HFFc6 (cell line): ENCODE data around the gene CFAP57. TPM values are rescaled to one million over a fixed set of nuclear protein-coding genes. Genes with fewer than 3 reads are reported as not detected.

Experiments used
- DNase-seq: peaks from one replicate; pipeline ENCODE4 v3.0.0-alpha.2; 2018
- H3K27ac Mint-ChIP-seq: 2 replicates; pipeline ENCODE4 v1.8.0; 2020; ENCODE audit warnings: mild to moderate bottlenecking, mixed read lengths
- H3K27me3 Mint-ChIP-seq: 2 replicates; pipeline ENCODE4 v1.8.0; 2021; ENCODE audit warnings: mild to moderate bottlenecking, moderate library complexity, mixed read lengths; ENCODE audit not compliant: insufficient read depth
- H3K36me3 Mint-ChIP-seq: 2 replicates; pipeline ENCODE4 v1.8.0; 2021; ENCODE audit warnings: low read depth, mixed read lengths
- H3K4me1 Mint-ChIP-seq: 2 replicates; pipeline ENCODE4 v1.8.0; 2020; ENCODE audit warnings: low read depth, mixed read lengths
- H3K4me3 Mint-ChIP-seq: 2 replicates; pipeline ENCODE4 v1.8.0; 2020; ENCODE audit warnings: mild to moderate bottlenecking, moderate library complexity, mixed read lengths
- H3K9me3 Mint-ChIP-seq: 2 replicates; pipeline ENCODE4 v1.8.0; 2020; ENCODE audit warnings: mild to moderate bottlenecking, mixed read lengths
- CTCF ChIP-seq: fragments of 200-600 bp; sonication (generic); IDR thresholded peaks from 2 replicates; pipeline ENCODE4 v1.5.0; 2021; ENCODE audit warnings: antibody characterized with exemption, mild to moderate bottlenecking
- total RNA-seq, 6 experiments: library from RNA; stranded (reverse); fragmentation: NEBNext Ultra II Directional; extraction: Animal tissue kit (Norgen Biotek cat#: 25700); gene quantifications; 2 replicates in 1 of 6; 3 replicates in 5 of 6; pipeline ENCODE4 v1.2.3, GENCODE V29; 2021

CFAP57 gene
- total RNA-seq, 6 experiments from 2014 or later: 0.14 to 0.75 (median 0.19) TPM

GRCh38 chr1:43172527-43172972 lies 420 bp downstream of the CFAP57 start:
- H3K9me3 Mint-ChIP-seq: no peaks in the 10 kb centered on the region; the same call in 1 of the 2 replicates

GRCh38 chr1:43174873-43175272 lies 2.7 kb downstream of the CFAP57 start:
- no peaks in the 10 kb centered on the region; the same call in 1 of the 2 replicates for H3K9me3 Mint-ChIP-seq
- no peak overlapping the region for H3K27ac Mint-ChIP-seq
- no peak for TF ChIP-seq CTCF
- no peak overlapping the region for H3K4me3 Mint-ChIP-seq
- H3K27me3 Mint-ChIP-seq: peaks cover 9% of the 10 kb centered on the region
- H3K36me3 Mint-ChIP-seq: peaks cover 23% of the 10 kb centered on the region
- peaks cover 27% of the 10 kb centered on the region for H3K4me1 Mint-ChIP-seq
- DNase-seq: no peak

More at GRCh38 chr1:43172527-43172972, 420 bp downstream of the CFAP57 start:
- peaks cover 31% of the 10 kb centered on the region for H3K4me1 Mint-ChIP-seq
- H3K36me3 Mint-ChIP-seq: peaks cover 46% of the 10 kb centered on the region
- peak overlapping the region; percentile 94 for H3K27ac Mint-ChIP-seq
- peak overlapping the region; percentile 94 for H3K4me3 Mint-ChIP-seq
- peaks cover 9% of the 10 kb centered on the region for H3K27me3 Mint-ChIP-seq
- no peak for TF ChIP-seq CTCF
- DNase-seq: peak; percentile 74

GRCh38 chr1:43177691-43178090 lies 5.6 kb downstream of the CFAP57 start:
- H3K9me3 Mint-ChIP-seq: no peaks in the 10 kb centered on the region
- H3K27ac Mint-ChIP-seq: no peak overlapping the region
- no peak for TF ChIP-seq CTCF
- H3K4me1 Mint-ChIP-seq: peaks cover 6% of the 10 kb centered on the region
- no peak for DNase-seq
- H3K27me3 Mint-ChIP-seq: peaks cover 6% of the 10 kb centered on the region
- no peak overlapping the region for H3K4me3 Mint-ChIP-seq
- H3K36me3 Mint-ChIP-seq: no peaks in the 10 kb centered on the region

GRCh38 chr1:43184388-43184787 lies 12.3 kb downstream of the CFAP57 start:
- no peak overlapping the region for H3K27ac Mint-ChIP-seq
- no peak overlapping the region for H3K4me3 Mint-ChIP-seq
- H3K36me3 Mint-ChIP-seq: no peaks in the 10 kb centered on the region
- no peaks in the 10 kb centered on the region for H3K9me3 Mint-ChIP-seq
- no peak for TF ChIP-seq CTCF
- no peak for DNase-seq
- no peaks in the 10 kb centered on the region; the same call in none of the 2 replicates for H3K27me3 Mint-ChIP-seq
- no peaks in the 10 kb centered on the region for H3K4me1 Mint-ChIP-seq

GRCh38 chr1:43184995-43185394 lies 12.9 kb downstream of the CFAP57 start:
- TF ChIP-seq CTCF: no peak
- no peak overlapping the region for H3K27ac Mint-ChIP-seq
- no peaks in the 10 kb centered on the region; the same call in none of the 2 replicates for H3K27me3 Mint-ChIP-seq
- no peaks in the 10 kb centered on the region for H3K36me3 Mint-ChIP-seq
- H3K9me3 Mint-ChIP-seq: no peaks in the 10 kb centered on the region
- no peak for DNase-seq
- no peaks in the 10 kb centered on the region for H3K4me1 Mint-ChIP-seq
- no peak overlapping the region for H3K4me3 Mint-ChIP-seq
